LNCaP clone FGC (cell line): ENCODE measurements around the gene CCDC85C.

Experiments
- DNase-seq: peaks from one replicate; pipeline ENCODE4 v3.0.0-alpha.2; 2011; ENCODE audit warnings: low read depth
- H3K4me3 ChIP-seq: 2 replicates; pipeline ENCODE4 v1.5.1; 2011; ENCODE audit warnings: mild to moderate bottlenecking, low read depth, low read length, control low read depth
- TF ChIP-seq, protein P1 (sequence below): IDR thresholded peaks from 2 replicates; pipeline ENCODE4 v1.5.1; 2012; ENCODE audit warnings: mild to moderate bottlenecking; ENCODE audit not compliant: control insufficient read depth, insufficient read depth; ENCODE audit errors: extremely low read depth

Gene CCDC85C

DNA sequence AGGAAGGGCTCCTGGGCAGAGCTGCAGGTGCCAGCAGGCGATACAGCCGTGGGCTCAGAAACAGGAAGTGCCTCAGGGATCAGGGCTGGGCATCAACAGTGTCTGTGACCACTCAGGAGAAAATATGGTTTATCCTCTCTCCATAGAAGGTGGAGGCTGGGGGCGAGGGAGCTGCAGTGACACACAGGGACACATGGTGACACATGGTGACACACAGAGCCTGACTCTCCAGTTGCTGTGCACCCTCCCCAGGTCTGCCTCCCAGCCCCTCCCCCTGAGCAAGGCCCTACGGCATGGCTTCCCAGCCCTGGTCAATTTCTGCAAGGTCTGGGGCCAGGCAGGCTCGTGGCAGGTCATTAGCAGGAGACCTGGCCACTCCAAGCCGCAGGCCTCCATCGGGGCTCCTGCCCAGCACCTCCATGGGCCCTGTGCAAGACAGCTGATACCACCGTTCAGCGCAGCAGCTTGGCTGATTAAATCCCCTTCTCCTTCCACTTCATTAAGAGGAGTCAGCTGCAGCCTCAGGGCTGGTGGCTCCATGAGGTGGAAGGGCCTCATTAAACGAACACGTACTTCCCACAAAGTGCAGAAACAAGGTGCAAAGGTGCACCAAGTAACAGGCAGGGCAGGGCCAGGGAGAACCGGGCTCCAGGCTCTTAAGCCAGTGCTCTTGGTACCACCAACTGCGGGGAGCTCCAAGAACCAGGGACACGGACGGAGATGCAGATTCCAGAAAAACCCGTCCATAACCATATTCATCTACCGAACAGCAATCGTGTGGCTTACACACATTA, 62.1 kb downstream of the CCDC85C start:
- no peak overlapping the region for H3K4me3 ChIP-seq
- TF ChIP-seq, protein P1, sequence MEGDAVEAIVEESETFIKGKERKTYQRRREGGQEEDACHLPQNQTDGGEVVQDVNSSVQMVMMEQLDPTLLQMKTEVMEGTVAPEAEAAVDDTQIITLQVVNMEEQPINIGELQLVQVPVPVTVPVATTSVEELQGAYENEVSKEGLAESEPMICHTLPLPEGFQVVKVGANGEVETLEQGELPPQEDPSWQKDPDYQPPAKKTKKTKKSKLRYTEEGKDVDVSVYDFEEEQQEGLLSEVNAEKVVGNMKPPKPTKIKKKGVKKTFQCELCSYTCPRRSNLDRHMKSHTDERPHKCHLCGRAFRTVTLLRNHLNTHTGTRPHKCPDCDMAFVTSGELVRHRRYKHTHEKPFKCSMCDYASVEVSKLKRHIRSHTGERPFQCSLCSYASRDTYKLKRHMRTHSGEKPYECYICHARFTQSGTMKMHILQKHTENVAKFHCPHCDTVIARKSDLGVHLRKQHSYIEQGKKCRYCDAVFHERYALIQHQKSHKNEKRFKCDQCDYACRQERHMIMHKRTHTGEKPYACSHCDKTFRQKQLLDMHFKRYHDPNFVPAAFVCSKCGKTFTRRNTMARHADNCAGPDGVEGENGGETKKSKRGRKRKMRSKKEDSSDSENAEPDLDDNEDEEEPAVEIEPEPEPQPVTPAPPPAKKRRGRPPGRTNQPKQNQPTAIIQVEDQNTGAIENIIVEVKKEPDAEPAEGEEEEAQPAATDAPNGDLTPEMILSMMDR = no peak
- DNase-seq = no peak

DNA sequence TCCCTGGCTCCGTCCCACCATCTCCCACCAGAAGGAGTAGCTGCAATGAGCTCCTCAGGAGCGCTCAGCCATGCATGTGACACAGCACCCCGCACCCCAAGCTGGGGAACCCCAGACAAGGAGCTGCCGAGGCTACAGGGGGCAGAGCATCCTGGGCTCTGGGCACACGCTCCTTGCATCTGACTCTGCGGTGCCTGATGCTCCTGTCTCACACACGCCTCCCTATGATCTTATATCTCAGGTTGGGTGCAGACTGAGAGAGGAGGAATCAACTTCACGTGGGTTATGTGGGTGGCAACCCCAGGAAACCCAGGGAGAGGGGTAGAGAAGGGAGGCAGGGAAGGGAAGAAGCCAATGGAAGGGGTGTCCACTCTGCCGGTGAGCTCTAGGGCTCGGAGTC, 62.8 kb downstream of the CCDC85C start:
- TF ChIP-seq, protein P1 = no peak
- H3K4me3 ChIP-seq = no peak overlapping the region
- DNase-seq = no peak

DNA sequence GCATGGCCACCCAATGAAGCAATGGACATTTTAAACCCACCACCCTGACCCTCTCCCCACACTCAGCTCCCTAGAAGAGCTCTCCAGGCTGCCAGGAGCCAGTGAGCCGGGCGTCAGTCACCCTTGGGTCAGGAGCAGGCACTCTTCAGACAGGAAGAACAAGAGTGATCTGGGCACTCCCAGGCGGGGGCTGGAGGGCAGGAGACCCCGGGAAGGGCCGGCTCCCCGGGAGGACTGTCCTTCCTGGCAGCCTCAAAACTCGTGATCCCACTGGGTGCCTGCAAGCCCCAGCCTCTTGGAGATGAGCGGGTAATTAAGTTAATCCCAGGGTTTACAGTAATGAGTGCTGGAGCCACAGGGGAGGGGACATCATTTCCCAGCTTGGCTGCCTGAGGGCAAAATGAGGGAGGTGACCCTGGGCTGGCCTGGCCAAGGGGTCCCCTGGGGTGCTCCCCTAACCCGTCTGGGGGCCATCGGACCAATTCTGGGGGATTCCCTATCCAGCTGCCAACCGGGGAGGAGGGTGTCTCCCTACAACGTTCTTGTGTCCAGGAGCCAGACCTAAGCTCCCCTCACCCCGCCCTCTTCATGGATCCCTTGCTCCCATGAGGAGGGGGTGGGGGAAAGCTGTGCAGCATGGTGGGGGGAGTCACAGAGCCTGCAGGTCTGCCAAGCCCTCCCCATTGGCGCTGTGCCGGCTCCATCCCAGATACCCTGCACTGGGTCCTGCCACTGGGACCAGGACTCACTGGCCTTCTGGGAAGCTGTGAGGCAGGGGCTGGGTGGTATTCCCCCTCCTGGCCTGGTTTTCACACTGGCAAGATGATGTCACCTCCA, 63.6 kb downstream of the CCDC85C start:
- no peak overlapping the region for H3K4me3 ChIP-seq
- DNase-seq = no peak

DNA sequence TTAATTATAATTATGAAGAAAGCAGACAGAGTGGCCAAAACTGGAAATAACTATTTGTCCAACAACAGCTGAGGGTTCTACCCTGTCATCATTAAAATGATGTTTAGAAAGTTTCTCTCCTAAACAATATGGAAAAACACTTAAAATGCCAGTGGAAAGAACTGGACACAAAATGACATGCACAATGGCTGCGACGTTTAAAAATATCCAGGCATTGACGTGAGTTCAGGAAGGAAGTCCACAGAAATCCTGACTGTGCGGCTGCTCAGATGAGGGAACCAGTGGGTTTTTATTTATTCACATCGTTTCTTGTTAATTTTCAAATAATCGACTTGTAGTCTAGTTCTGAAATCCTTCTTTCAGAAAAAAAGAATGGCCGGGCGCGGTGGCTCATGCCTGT, 64.5 kb downstream of the CCDC85C start:
- TF ChIP-seq, protein P1 = no peak

More for the DNA sequence above, 63.6 kb downstream of the CCDC85C start:
- TF ChIP-seq, protein P1 = no peak

DNA sequence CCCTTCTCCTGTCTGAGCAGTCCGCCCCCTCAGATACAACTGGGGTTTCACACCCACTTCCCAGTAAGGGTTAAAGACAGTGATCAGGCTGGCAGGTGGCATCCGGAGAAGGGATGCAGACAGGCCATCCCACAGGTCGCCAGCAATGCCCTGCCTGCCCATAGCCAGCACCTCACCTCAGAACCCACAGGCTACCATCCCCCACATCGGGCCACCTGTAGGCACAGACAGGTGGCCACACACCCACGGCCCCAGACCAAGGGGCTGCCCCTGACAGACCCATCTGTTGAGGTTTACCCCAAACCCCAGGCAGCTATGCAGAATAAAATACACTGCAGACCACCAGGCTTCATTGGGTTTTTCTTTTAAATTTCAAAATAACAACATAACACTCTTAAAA, 65.3 kb downstream of the CCDC85C start:
- TF ChIP-seq, protein P1 = no peak
- no peak for DNase-seq
- no peak overlapping the region for H3K4me3 ChIP-seq

More for the DNA sequence above, 64.5 kb downstream of the CCDC85C start:
- DNase-seq = no peak
- H3K4me3 ChIP-seq = no peak overlapping the region

DNA sequence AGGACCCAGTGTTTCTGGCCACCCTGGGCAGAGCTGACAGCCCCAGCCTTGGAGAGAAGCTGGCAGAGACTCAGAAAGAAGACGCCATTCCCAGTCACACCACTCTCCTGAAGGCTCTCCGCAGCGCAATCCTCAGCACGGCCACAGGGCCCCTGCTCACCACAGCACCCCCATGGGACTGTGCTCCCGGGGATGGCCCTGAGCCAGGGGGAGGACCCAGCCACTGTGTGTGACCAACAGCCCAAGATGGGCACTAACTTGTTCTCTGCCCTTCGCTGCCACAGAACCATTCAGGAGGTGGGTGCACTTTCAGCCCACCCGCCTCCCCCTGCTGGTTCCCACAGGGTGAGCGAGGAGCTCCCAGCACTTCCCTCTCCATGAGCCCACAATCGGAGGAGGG, 65.7 kb downstream of the CCDC85C start:
- DNase-seq = no peak
- TF ChIP-seq, protein P1 = no peak
- no peak overlapping the region for H3K4me3 ChIP-seq
